Measurements from ENCODE around the gene USP11. TPM values are rescaled to one million over a fixed set of nuclear protein-coding genes. Genes with fewer than 3 reads are reported as not detected.

Gene USP11
- total and polyA plus RNA-seq, 2 of the 4 experiments (the other 2 are of a cell fraction): 33.5 to 59.7 TPM

DNA sequence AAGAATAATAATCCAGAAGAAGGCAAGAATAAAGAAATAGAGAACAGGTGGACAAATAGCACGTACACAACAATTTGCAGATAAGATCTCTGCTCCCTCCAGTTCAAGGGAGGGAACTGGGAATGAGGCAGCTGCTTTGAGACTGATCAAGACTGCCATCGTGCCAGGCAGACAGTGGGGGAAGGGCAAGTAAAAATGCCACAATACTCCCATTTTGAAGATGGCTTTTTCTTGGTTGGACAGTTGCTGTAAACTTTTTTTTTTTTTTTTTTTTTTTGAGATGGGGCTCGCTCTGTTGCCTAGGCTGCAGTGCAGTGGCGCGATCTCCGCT lies 17.2 kb downstream of the USP11 start:
- ChIA-PET CTCF (no interaction called here), POLR2A (ENCODE audit: unreplicated experiment) (no interaction called here)
- no peak overlapping the region for H3K14ac ChIP-seq (replicated peaks; ENCODE audit: low read depth, low read length)
- no peak overlapping the region for H3K9ac ChIP-seq (ENCODE audit: low read depth, low read length)
- in situ Hi-C loops (cut with MboI; ENCODE audit: low sequenced_read_pairs) (no loop called here), intact Hi-C loops (cut with micrococcal nuclease) (no loop called here), dilution Hi-C loops (cut with HindIII; ENCODE audit: low sequenced_read_pairs, unreplicated experiment) (no loop called here)
- peaks cover 13% of the 10 kb centered on the region for H3K36me3 ChIP-seq (ENCODE audit: control insufficient read depth, insufficient read depth, low read length)
- no peak overlapping the region for H3K4me2 ChIP-seq (ENCODE audit: low read depth, low read length)
- no peak overlapping the region for H2BK20ac ChIP-seq (ENCODE audit: low read depth, low read length)
- no TSS peak for BruUV-seq (replicated peaks)
- H3K79me1 ChIP-seq (ENCODE audit: low read depth in 1 of 2, low read length in 2 of 2): no peaks in the 10 kb centered on the region
- H3K9me3 ChIP-seq (ENCODE audit: control insufficient read depth, insufficient read depth, low read length): peaks cover 2% of the 10 kb centered on the region; the same call in 1 of the 2 replicates
- ATAC-seq (ENCODE audit: low read depth): no peak
- H3K23ac ChIP-seq (ENCODE audit: low read depth, low read length): no peak overlapping the region
- no peak overlapping the region for H2BK5ac ChIP-seq (ENCODE audit: low read depth, low read length, poor library complexity, severe bottlenecking)
- no peak overlapping the region for H3K56ac ChIP-seq (ENCODE audit: extremely low read depth, insufficient read depth, low read length)
- TF ChIP-seq RCOR1 (IDR thresholded peaks at IDR 0.05; ENCODE audit: insufficient replicate concordance, low read length) (no peak), BHLHE40 (IDR thresholded peaks at IDR 0.05; ENCODE audit: low read depth, low read length) (no peak), CTCF (conservative IDR thresholded peaks at IDR 0.05; ENCODE audit: low read depth, low read length) (no peak), SMC3 (IDR thresholded peaks at IDR 0.05; ENCODE audit: low read depth, low read length) (no peak), CHD1 (IDR thresholded peaks at IDR 0.05; ENCODE audit: low read depth, low read length) (no peak), RAD21 (IDR thresholded peaks at IDR 0.05; ENCODE audit: low read length) (no peak), FOS (IDR thresholded peaks at IDR 0.05; ENCODE audit: low read depth, low read length) (no peak)
- TF ChIP-seq, protein P1, sequence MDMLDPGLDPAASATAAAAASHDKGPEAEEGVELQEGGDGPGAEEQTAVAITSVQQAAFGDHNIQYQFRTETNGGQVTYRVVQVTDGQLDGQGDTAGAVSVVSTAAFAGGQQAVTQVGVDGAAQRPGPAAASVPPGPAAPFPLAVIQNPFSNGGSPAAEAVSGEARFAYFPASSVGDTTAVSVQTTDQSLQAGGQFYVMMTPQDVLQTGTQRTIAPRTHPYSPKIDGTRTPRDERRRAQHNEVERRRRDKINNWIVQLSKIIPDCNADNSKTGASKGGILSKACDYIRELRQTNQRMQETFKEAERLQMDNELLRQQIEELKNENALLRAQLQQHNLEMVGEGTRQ (IDR thresholded peaks at IDR 0.05; ENCODE audit: low read depth, low read length): no peak
- DNase-seq: no peak
- no CpG with 5 or more reads among the region's 6 CpGs for WGBS, 2 experiments (ENCODE audit: extremely low coverage in 2 of 2, insufficient read length in 1 of 2)
- no peaks in the 10 kb centered on the region; the same call in none of the 2 replicates for H4K20me1 ChIP-seq (ENCODE audit: insufficient read depth, low read length)
- H2AK5ac ChIP-seq (ENCODE audit: low read depth, low read length): no peak overlapping the region
- no peak overlapping the region for H4K91ac ChIP-seq (ENCODE audit: insufficient read depth, low read depth, low read length)
- peaks cover 16% of the 10 kb centered on the region for H3K27me3 ChIP-seq (ENCODE audit: control insufficient read depth, insufficient read depth, low read length)
- no peak overlapping the region for H4K8ac ChIP-seq (ENCODE audit: low read depth in 2 of 2, low read length in 2 of 2)
- no peak overlapping the region for H2BK120ac ChIP-seq (ENCODE audit: low read depth, low read length)
- H3K4me1 ChIP-seq (ENCODE audit: control insufficient read depth, insufficient read depth, low read length): no peaks in the 10 kb centered on the region
- no peak overlapping the region for H2BK15ac ChIP-seq (ENCODE audit: low read depth, low read length)
- no peaks in the 10 kb centered on the region for H3K9me1 ChIP-seq (ENCODE audit: insufficient read depth, low read length)
- no peak overlapping the region for H2AFZ ChIP-seq (replicated peaks; ENCODE audit: low read length, poor library complexity)
- H3K18ac ChIP-seq (ENCODE audit: low read depth, low read length): no peak overlapping the region
- no peak overlapping the region for H4K5ac ChIP-seq (ENCODE audit: low read depth, low read length)
- H3K27ac ChIP-seq (ENCODE audit: insufficient read depth, low read length): no peak overlapping the region
- no peak overlapping the region for H3K4ac ChIP-seq (ENCODE audit: low read depth, low read length)
- H3K4me3 ChIP-seq (ENCODE audit: insufficient read depth, low read depth, low read length): no peak overlapping the region
- H2AK9ac ChIP-seq (replicated peaks; ENCODE audit: low read depth, low read length, poor library complexity): no peak overlapping the region

Measured in IMR-90 (cell line).